ENCODE measurements around the gene BCAR1.
"Not testable (repeated sequence)": the region's sequence is repeated elsewhere in the genome, so short reads cannot be mapped to it uniquely, and the experiment has no call there.

BCAR1 gene

DNA sequence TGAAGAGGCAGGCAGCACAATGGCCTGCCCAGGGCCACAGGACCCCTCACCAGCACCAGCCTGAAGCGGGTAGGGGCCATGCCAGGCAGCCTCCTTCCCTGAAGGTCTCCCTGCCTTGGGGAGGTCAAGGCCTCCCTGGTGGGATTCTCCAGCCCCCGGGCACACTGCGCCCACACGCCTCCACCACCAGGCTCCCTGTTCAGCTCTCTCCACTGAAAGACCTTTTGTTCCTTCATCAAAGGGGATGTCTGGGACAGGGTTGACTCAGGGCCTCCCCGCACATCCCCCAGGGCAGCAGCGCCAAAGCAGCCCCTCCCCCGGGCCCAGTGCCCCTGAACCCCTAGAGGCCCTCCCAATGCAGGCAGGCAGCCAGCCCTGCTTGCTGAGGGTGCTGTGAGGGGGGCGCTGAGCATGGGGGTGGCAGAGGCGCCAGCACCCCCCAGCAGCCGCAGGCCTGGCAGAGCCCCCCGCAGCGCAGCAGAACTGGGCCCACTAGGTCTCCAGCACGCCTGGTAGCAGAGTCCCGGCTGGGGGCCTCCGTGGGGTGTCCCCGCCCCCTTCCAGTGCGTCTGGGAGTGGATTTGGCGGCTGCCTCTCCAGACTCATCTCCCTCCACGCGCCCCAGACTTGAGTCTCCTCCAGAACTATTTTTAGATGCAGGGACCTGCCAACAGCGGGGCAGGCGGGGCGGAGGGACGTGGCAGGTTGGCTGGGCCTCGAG lies 13.1 kb downstream of the BCAR1 start:
- no peak for DNase-seq

DNA sequence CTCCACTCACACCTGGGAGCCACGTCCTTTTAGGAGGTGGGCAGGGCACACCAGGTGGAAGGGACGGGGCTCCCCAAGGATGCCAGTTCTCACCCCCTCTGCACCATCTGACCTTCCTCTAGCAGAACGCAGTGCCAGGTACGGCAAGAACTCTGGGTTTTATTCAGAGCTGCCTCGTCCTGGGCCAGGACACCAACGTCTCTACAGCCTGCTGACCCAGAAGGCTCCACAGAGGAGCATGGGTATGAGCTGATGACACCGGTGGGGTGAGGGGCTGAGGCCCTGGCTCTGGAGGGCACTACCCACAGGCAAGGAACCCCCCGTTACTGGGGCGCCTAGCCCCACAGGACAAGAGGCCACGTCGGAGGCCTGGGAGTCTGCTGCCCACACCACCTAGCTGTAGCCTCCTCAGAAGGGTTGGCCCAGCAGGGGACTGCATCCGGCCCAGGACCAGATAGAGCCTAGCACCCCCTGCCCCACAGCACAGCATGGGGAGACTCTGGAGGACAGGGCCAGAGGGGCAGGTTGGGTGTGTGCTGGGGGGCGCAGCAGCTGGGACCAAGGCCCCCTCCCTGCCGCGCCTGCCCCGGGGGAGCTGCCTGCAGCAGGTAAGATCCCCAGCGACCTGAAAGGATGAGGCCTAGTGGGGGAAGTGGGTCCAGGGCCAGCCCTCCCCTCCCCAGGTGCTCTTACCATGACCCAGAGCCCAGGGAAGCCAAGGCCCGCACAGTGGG lies 13.9 kb downstream of the BCAR1 start:
- no peak for DNase-seq

DNA sequence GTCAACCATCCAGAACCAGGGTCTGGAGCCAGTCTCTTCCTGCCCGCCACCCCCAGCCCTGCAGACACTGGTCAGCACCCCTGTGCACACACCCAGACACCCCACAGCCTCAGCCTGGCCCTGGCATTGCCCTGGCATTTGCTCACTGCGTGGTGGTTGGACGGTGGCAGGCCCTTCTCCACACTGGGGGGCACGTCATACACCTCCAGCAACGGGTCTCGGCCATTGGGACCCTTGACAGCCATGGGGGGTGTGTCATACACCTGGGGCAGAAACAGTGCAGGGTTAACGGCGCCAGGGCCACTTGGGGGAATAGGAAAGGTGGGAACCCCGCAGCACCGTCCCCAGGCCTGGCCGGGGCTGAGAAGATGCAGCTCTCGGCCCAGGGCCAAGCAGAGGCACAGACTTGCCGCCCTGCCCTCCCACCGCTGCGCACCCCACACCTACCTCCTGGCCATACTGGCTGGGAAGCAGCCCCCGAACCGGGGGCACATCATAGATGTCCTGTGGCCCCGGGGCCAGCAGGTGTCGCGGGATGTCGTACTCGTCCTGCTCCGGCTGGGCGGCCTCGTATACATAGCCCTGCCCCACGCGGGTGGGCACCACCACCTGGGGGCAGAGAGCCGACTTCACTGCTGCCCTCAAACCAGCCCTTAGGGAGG lies 14.6 kb downstream of the BCAR1 start:
- DNase-seq, result no peak

DNA sequence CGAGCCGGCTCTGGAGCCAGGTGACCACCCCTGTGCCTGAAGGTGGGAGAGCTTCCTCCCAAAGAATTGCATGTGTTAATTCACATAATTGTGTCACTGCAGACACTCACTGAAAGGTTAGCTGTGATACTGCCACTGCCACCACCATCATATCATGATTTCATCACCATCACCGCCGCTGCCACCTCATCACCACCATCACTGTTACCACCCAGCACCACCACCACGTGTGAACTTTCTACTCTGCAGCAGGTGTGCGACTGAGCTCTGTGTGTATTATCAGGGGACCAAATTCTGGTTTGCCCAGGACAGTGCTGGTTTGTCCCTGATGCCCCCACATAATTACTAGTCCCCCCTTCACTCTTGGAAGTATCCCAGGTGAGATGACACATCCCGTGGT lies 15.2 kb downstream of the BCAR1 start:
- no peak for DNase-seq

DNA sequence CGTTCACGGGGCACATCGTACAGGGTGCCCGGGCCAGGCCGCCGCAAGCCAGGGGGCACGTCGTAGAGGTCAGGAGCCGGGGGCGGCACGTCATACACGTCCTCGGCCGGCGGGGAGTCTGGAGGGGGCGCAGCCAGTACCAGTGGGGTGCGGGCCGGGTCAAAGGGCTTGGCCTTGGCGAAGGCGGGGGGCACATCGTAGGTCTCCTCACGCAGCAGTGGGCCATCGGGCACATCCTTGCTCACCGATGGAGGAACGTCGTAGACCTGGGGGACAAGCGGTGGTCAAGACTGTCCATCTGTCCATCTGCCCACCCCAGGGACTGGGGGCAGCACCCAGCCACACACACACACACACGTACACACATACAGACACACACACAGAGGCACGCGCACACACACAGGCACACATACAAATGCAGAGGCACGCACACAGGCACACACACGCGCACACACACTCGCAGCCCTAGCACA lies 15.7 kb downstream of the BCAR1 start:
- no peak for DNase-seq

DNA sequence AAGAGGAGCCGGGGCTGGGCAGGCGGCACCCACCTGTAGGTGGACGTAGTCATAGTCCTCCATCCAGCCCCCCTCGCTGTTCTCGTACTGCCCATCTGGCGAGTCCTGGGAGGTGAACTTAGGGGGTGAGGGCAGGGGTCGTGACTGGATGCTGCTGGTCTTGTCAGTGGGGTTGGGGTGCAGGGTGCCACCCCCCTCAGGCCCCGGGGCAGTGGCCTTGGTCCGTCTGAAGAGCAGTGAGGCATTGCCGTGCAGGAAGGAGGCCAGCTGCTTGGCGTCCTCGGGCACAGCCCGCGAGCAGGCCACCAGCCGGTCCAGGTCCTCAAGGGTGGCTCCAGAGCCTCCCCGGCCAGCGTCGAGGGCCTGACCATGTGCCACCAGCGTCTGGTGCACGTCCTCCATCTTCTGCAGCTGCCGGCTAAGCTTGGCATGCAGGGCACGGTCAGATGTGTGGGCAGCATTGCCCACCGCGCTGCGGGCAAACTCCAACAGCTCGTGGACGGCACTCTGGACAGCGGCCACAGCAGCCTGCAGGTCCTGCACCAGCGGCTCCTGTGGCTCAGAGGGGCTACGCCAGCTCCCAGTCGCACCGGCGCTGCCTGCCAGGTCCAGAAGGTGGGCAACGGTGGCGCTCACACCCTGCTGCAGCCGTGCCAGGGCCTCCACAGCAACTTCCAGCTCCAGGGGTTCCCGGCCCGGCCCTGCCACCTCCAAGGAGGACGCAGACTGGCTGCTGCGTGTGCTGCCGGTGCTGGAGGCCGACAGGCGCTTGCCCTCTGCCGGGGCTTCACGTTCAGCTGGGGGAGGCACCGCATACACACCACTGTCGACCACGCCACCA lies 16.3 kb downstream of the BCAR1 start:
- DNase-seq, result no peak

DNA sequence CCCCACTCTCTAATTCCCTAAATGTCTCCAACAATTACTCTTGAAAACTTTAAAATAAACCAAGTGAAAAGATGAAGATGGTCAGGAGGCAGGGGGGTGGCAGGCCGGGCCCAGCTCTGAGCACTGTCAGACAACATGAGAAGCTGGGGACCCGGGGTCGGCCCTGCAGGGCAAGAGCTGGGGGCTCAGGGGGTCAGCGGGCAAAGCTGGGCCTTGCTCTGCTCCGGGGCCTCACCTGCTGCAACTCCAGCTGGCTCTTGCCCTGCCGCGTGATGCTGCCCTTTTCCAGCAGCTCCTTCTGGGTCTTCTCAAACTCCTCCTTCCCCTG lies 17.8 kb downstream of the BCAR1 start:
- DNase-seq, result no peak

DNA sequence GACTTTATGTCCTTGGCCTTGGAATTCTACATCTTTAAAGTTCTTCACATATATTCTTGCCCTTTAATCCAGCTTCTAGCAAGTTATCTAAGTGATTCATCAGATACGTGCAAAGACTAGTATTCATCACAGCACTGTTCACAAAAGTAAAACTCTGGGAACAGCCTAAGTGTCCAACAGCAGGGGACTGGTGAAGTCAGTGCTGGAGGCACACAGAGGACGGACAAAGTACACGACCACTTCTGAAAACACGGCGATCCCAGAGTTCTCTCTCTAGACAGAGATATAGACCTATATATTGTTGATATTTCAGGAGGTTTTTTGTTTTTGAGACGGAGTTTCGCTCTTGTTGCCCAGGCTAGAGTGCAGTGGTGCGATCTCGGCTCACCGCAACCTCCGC lies 19.9 kb downstream of the BCAR1 start:
- DNase-seq, result no peak

DNA sequence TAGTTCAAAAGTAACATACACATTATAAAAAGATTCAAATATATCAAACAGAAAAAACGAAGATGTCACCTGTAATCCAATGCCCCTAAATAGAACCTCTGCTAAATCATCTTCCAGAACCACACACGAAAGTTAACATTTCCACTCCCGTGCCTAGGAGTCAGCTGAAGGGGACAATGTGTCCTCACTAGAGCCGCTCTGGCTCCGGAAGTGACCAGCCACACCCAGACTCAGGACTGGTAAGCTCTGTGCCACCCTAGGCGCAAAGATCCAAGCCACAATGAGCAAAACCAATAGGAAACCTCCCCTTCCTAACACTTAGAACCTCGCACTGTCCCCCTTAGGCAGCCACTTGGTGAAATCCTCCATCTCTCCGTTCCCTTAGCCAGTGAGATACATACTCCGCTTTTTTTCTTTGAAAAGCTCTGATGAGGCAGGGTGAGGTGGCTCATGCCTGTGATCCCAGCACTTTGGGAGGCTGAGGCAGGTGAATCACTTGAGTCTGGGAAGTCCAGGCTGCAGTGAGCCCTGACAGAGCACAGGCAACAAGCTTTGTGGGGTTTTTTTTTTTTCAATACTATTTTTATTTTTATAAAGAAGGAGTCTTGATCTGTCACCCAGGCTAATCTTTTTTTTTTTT lies 20.8 kb downstream of the BCAR1 start:
- DNase-seq, result no peak

DNA sequence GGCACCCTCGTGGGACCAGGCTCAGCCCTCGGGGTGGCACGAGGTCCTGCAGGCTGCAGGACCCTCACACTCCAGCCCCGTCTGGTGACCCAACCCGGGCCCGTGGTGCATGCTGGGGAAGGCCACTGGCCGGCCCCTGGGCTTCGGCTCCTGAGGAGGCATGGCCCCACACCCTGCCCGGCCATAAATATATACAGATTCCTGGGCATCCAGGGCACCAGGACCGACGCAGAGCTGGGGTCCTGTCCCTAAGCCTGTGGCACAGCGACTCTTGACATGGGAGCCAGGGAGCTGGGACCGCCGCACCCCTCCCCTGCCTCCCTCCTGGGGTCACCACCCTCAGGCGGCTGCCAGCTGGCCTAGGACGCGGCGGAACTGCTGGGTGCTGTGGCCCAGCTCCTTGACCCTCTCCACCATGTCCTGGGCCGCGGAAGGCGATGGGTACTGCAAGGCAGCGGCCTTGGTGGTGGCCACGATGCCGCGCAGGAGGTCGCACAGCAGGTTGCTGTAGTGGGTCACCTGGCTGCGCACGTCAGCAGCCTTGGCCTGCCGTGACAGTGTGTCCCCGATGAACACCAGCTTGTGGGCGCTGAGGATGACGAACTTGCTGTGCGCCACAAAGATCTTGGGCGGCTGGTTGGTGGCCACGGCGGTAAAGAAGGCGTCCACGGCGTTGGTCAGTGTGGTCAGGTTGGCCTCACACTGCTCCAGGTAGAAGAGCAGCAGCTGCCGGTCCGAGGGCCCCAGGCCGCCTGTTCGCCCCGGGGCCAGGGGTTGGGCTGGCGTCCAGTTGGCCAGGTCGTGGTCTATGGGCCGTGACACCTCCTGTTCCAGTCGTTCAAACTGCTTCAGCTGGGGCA lies 22.0 kb downstream of the BCAR1 start:
- DNase-seq, result no peak

DNA sequence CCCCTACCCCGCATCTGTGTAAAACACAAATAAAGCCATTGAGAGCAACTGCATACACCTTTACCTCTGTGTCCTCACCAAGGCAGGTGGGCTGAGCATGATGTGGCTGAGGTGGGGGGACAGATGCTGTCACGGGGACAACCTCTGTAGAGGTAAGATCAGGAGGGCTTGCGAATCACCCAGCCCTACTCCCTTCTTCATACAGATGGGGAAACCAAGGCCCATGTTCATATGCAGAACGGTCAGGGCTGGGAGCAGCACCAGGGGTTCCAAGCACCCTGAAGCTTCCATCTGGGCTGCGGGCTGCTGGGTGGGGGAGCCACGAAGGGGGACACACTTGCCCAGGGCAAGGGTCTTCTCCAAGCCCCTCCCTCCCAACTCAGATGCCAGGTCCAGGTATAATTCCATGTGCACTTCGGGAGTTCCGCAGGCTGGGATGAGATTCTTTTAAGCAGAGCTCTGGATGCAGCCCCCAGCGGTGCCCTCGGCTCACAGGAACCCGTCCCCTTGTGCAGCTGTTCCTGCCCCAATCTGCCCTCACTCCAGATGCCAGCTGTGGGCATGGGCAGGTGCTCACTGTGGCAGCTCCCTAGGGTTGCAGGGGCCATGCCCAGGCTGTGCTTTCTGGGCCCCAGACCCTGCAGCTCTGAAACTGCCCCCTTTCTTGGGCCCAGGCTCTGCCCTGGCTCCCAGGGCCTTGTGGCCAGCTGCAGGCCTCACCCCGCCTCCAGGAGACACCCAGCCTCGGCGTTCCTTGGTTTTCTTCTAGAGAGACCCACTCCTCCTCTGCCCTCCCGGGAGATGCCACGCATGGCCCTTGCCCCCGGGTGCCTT lies 23.1 kb downstream of the BCAR1 start:
- DNase-seq, result no peak

DNA sequence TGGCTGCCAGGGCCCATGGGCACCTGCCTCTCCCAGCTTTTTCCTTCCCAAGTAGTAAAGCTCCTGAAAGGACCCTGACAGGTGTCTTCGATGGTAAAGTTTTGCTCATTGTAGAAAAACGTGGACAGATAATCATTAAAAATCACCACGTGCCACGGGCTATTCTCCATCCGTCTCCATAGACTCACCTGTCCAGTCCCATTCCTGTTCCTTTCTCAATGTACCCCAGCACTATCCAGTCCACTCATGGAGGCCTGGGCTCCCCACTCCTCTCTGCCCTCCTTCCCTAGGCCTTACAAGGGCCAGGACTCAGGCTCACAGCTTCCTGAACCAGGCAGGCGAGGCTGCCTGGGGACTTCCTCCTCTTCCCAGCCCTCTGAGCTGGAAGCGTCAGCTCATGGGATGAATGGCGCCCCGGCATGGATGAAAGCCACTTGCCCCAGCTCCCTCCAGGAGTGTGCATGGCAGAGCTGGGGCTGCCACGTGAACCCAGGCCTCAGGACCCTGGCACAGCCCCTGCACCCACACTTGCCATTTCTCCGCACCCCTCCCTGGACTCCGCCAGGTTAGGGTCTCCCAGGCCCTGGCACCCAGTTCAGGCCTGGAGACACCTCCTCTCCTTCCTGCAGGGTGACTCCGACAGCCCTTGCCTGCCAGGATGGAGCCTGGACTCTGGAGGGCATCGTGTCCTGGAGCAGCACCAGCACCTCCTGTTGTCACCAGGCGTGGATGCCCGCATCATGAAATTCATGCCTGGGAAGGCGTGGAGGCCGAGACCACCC lies 23.9 kb downstream of the BCAR1 start:
- DNase-seq, result no peak

DNA sequence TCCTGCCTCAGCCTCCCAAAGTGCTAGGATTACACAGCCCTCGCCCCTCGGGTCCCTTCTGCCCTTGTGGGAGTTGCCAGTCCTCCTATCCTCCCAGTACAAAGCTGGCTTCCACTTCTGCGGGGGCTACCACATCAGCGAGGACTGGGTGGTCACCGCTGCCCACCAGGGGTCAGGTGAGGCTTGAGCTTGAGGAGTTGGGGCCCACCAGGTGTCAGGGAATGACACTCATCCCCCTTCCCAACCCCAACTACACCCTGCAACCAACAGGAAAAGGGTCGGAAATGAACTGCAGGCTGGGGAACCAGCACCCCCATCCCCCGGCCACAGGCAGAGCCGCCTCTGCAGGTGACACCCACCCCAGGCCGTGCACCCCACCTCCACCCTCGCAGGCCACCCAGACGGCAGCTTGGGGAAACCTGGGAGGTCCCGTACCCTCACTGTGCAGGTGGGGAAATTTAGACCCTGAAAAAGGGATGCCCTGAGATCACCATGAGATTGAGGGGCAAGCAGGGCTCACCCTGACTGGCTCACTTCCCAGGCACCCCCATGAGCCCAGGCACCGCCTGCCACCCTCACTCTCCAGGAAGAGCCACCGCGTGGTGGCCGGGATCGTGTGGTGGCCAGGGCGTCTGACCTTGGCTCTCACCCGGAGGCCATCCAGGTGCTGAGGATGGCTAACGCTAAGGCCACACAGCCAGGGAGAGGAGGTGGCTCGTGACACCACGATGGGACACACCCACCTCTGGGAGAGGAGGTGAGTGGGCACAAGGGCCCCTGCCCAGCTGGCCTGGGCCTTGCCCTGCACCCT lies 24.7 kb downstream of the BCAR1 start:
- no peak for DNase-seq

DNA sequence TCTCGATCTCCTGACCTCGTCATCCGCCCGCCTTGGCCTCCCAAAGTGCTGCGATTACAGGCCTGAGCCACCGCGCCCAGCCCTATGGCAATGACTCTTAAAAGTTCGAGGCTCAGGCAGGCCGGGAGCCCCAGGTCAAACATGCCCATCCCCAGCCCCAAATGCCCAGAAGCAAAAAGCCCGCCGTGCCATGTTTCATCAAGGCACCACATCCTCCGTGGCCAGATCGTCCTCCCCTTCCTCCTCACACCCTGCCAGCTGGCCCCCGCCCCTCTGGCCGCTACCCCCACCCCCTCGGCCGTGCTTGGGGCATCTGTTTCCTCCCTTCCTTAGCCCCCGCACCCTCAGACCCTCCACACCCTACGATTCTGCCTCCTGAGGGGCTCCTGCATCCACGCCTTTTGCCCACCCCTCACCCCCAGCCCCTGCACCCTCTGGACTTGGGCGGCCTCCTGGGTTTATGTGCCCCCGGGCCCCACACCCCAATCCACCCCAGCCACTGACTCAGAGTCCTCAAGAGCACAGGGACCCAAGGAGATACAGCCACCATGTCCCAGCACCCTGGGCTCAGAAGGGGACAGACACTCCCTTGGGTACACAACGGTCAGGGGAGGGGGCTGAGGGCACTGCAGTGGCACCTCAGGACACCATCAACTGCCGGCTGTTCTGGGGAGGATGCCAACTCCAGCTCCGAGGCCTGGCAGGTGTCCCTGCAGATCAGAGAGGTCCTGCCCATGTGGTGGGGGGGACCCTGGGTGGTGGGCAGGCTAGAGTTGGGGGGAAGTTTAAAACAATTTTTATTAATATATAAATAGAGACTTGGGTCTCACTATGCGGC lies 25.5 kb downstream of the BCAR1 start:
- no peak for DNase-seq

DNA sequence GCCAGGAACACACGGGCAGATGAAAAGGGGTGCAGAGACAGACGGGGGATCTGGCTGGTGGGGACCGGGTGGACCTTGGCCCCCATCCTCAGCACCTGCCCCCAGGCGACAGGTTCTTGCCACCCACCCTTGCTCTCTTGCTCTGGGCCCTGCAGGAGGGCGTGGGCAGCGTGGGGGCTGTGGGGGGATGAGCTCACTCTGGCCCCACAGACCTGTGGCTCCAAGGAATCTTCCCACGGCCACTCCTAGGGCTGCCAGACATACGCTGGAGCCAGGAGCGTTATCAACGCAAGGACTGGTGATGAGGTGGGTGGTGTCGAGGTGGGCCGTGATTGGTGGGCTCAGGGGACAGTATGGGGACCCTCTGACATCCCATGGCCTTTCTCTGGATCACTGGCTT lies 26.3 kb downstream of the BCAR1 start:
- DNase-seq, result no peak

DNA sequence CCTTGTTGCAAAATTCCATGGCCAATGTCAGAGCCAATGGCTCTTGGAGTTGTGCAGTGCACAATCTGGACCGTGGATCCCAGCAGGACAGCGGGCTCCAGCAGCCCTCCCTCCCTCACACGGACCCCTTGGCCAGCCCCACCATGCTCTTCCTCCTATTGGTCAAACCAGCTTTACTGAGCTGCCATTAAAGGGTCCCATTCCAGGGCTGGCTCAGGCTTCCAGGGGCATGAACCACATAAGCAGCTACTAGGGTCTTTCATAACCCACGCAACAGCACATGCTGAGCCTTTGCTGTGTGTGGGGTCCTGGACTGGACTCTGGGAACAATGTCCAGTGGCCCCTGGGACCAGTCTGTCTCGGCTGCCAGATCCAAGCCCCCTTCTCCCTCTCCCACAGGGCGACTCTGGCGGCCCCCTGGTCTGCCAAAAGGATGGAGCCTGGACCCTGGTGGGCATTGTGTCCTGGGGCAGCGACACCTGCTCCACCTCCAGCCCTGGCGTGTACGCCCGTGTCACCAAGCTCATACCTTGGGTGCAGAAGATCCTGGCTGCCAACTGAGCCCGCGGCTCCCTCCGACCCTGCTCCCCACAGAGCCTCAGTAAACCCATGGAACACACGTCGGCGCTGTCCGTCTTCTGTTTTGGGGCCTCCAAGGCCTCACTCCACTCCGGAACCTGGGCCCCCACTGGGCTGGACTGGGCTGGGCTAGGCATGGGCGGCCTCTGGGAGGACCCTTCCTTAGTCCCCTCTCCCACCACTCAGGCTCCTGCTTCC lies 26.9 kb downstream of the BCAR1 start:
- no peak for DNase-seq

DNA sequence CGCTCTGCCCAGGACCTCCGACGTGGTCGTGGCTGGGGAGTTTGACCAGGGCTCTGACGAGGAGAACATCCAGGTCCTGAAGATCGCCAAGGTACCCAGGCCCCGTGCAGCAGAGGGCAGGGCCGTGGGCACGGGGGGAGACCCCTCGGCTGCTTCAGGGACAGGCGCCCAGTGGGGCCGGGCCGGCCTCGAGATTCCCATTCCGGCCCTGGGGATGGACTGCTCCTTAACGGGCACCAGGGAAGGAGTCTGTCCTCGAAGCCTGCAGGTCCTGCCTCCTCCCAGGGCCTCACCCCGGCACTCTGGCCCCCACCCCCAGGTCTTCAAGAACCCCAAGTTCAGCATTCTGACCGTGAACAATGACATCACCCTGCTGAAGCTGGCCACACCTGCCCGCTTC lies 28.3 kb downstream of the BCAR1 start:
- not testable (repeated sequence) for DNase-seq

All from kidney glomerular epithelial cell (primary cell).